ENCODE data around the gene PUM2. TPM values are rescaled to one million over a fixed set of nuclear protein-coding genes. Genes with fewer than 3 reads are reported as not detected.

PUM2 gene
- total RNA-seq, 1 experiment from 2014 or later: 105 TPM

GRCh38 chr2:20215183-20216040 lies 135.2 kb downstream of the PUM2 start:
- TF ChIP-seq CBX3 (IDR thresholded peaks at IDR 0.05; ENCODE audit: low read depth) (no peak), RAD21 (IDR thresholded peaks at IDR 0.05; ENCODE audit: low read depth) (no peak), ZFX (IDR thresholded peaks at IDR 0.05) (no peak), SRF (IDR thresholded peaks at IDR 0.05; ENCODE audit: low read depth) (no peak), ZBTB33 (IDR thresholded peaks at IDR 0.05; ENCODE audit: extremely low read depth, insufficient replicate concordance, low read length) (no peak), CEBPB (IDR thresholded peaks at IDR 0.05; ENCODE audit: low read depth) (no peak), MAX (IDR thresholded peaks at IDR 0.05) (no peak), JUND (IDR thresholded peaks at IDR 0.05) (no peak), POLR2AphosphoS5 (IDR thresholded peaks at IDR 0.05; ENCODE audit: low read depth, low read length) (no peak), SP1 (IDR thresholded peaks at IDR 0.05; ENCODE audit: low read depth) (no peak), EZH2phosphoT487 (IDR thresholded peaks at IDR 0.05; ENCODE audit: borderline replicate concordance) (no peak), EGR1 (IDR thresholded peaks at IDR 0.05; ENCODE audit: low read depth) (no peak), ELF1 (IDR thresholded peaks at IDR 0.05; ENCODE audit: borderline replicate concordance, low read depth) (no peak), CTCF (IDR thresholded peaks at IDR 0.05 in 2 of 3, conservative IDR thresholded peaks at IDR 0.05 in 1 of 3; ENCODE audit: borderline replicate concordance in 1 of 3, insufficient read depth in 1 of 3, low read depth in 2 of 3, low read length in 2 of 3) (no peak), EZH2 (IDR thresholded peaks at IDR 0.05) (no peak)
- no peaks in the 10 kb centered on the region for H3K36me3 ChIP-seq (ENCODE audit: control insufficient read depth in 1 of 2, insufficient read depth in 2 of 2, low read length in 2 of 2)
- H3K27ac ChIP-seq (ENCODE audit: low read depth, low read length): no peak overlapping the region
- H3K9ac ChIP-seq (ENCODE audit: low read length): no peak overlapping the region
- H3K4me2 ChIP-seq (ENCODE audit: low read length): no peak overlapping the region
- ATAC-seq (no peak), DNase-seq (ENCODE audit: low read depth, low spot score) (no peak)
- peaks cover 0 to 17% of the 10 kb centered on the region in 2 experiments; a peak in 2 of 4 replicates for H3K4me1 ChIP-seq (ENCODE audit: control insufficient read depth in 1 of 2, insufficient read depth in 2 of 2, low read length in 2 of 2)
- no peak overlapping the region for H2AFZ ChIP-seq (ENCODE audit: low read depth, low read length, poor library complexity, severe bottlenecking)
- ChIA-PET CTCF (no interaction called here), RAD21 (ENCODE audit: low non-redundant PET in 1 of 2, low total read pairs in 2 of 2, uncharacterized antibody in 2 of 2, unreplicated experiment in 2 of 2) (no interaction called here), POLR2A (interaction anchor here (1.7 kb wide), 1 partner anchor 16 kb away, joined by 4 read pairs; no protein-coding TSS in a partner anchor)
- H3K79me2 ChIP-seq (ENCODE audit: insufficient read depth, low read length): peaks cover 23% of the 10 kb centered on the region
- intact Hi-C loops (cut with micrococcal nuclease): no loop called here
- H3K4me3 ChIP-seq (replicated peaks in 1 of 2; ENCODE audit: low read depth in 1 of 2, low read length in 2 of 2): no peak overlapping the region
- H4K20me1 ChIP-seq (ENCODE audit: insufficient read depth): no peaks in the 10 kb centered on the region
- BruUV-seq (replicated peaks): no TSS peak
- no peaks in the 10 kb centered on the region for H3K9me3 ChIP-seq (ENCODE audit: control insufficient read depth in 1 of 2, insufficient read depth in 1 of 2, low read depth in 1 of 2, low read length in 2 of 2)
- no peaks in the 10 kb centered on the region for H3K9me2 ChIP-seq (ENCODE audit: insufficient read depth)
- H3K27me3 ChIP-seq (ENCODE audit: insufficient read depth, low read length): no peaks in the 10 kb centered on the region

Data from HCT116 (cell line).